Caco-2 (cell line): Measurements from ENCODE around the gene SMARCE1. TPM values are rescaled to one million over a fixed set of nuclear protein-coding genes. Genes with fewer than 3 reads are reported as not detected.
"Not testable (repeated sequence)": the region's sequence is repeated elsewhere in the genome, so short reads cannot be mapped to it uniquely, and the experiment has no call there.

ENCODE experiments used
- BruUV-seq: library from RNA; stranded (reverse); fragments of 400-500 nt; replicated peaks from 2 replicates; lab custom pipeline; 2021; lab: Mats Ljungman, UMichigan
- CTCF ChIA-PET: fragments of 300-600 bp; sonication (Branson Sonifier 250); formaldehyde crosslinking; loops from one replicate; lab custom pipeline; 2022; ENCODE audit warnings: antibody characterized with exemption; lab: Charles Lee
- POLR2A ChIA-PET: fragments of 300-600 bp; sonication (Branson Sonifier 250); formaldehyde crosslinking; loops from one replicate; lab custom pipeline; 2022; ENCODE audit warnings: antibody characterized with exemption; lab: Charles Lee
- DNase-seq, 2 experiments: peaks; one replicate each; pipeline versions ENCODE4 v3.0.0 to v3.0.0-alpha.2; 2020 to 2022
- H3K27me3 ChIP-seq: replicated peaks from 2 replicates; pipeline ENCODE4 v1.6.0; 2011; ENCODE audit warnings: low read length; ENCODE audit not compliant: control insufficient read depth, insufficient read depth
- H3K36me3 ChIP-seq: 2 replicates; pipeline ENCODE4 v1.5.1; 2011; ENCODE audit warnings: low read length; ENCODE audit not compliant: control insufficient read depth, insufficient read depth
- H3K4me1 ChIP-seq: fragments of 250-450 bp; sonication (Bioruptor Pico); 2 replicates; pipeline ENCODE4 v1.5.1; 2020; ENCODE audit warnings: mild to moderate bottlenecking
- H3K4me3 ChIP-seq: 2 replicates; pipeline ENCODE4 v1.5.1; 2011; ENCODE audit warnings: low read depth, mild to moderate bottlenecking, control low read depth, low read length
- H3K9me3 ChIP-seq: fragments of 250-450 bp; sonication (Bioruptor Pico); 2 replicates; pipeline ENCODE4 v1.5.1; 2020; ENCODE audit warnings: mild to moderate bottlenecking, moderate library complexity
- H3K27ac Mint-ChIP-seq: one replicate; pipeline ENCODE4 v1.8.0; 2022; ENCODE audit warnings: mixed read lengths; ENCODE audit not compliant: unreplicated experiment
- H3K27me3 Mint-ChIP-seq: one replicate; pipeline ENCODE4 v1.8.0; 2022; ENCODE audit warnings: mixed read lengths; ENCODE audit not compliant: insufficient read depth, unreplicated experiment
- H3K36me3 Mint-ChIP-seq: one replicate; pipeline ENCODE4 v1.8.0; 2022; ENCODE audit warnings: mild to moderate bottlenecking, mixed read lengths; ENCODE audit not compliant: insufficient read depth, unreplicated experiment
- H3K4me1 Mint-ChIP-seq: one replicate; pipeline ENCODE4 v1.8.0; 2022; ENCODE audit warnings: low read depth, mixed read lengths; ENCODE audit not compliant: unreplicated experiment
- H3K4me3 Mint-ChIP-seq: one replicate; pipeline ENCODE4 v1.8.0; 2022; ENCODE audit warnings: mild to moderate bottlenecking, moderate library complexity, mixed read lengths; ENCODE audit not compliant: unreplicated experiment
- H3K9me3 Mint-ChIP-seq: one replicate; pipeline ENCODE4 v1.8.0; 2022; ENCODE audit warnings: mixed read lengths; ENCODE audit not compliant: unreplicated experiment
- CTCF ChIP-seq, 2 experiments: fragments of 200-600 bp in 1 of 2; IDR thresholded peaks; 1 replicate in 1 of 2; 2 replicates in 1 of 2; pipeline versions ENCODE4 v1.5.1 to v1.8.0; 2011 to 2022; ENCODE audit warnings: antibody characterized with exemption in 1 of 2, control low read depth in 1 of 2, inconsistent platforms in 1 of 2, low read depth in 1 of 2, low read length in 1 of 2, mild to moderate bottlenecking in 1 of 2, moderate library complexity in 1 of 2; ENCODE audit not compliant: insufficient read depth in 1 of 2, severe bottlenecking in 1 of 2, unreplicated experiment in 1 of 2
- intact Hi-C: fragments of 100-400 bp; cut with micrococcal nuclease; formaldehyde crosslinking; loops from one replicate; pipeline ENCODE4 v1.10.0; 2022; ENCODE audit not compliant: unreplicated experiment
- total RNA-seq: library from RNA; stranded (reverse); gene quantifications from 2 replicates; pipeline ENCODE4 v1.2.3, GENCODE V29; 2022

Gene SMARCE1
- total RNA-seq, 1 experiment from 2014 or later: 126 TPM

GRCh38 chr17:40590742-40591141 lies 56.9 kb downstream of the SMARCE1 start:
- Mint-ChIP-seq H3K27me3 (peaks cover 3% of the 10 kb centered on the region), H3K27ac (no peak overlapping the region), H3K4me3 (no peak overlapping the region), H3K36me3 (no peaks in the 10 kb centered on the region), H3K9me3 (peaks cover 20% of the 10 kb centered on the region), H3K4me1 (no peaks in the 10 kb centered on the region)
- H3K4me1 ChIP-seq: no peaks in the 10 kb centered on the region
- no peaks in the 10 kb centered on the region for H3K9me3 ChIP-seq
- H3K4me3 ChIP-seq: no peak overlapping the region
- intact Hi-C loops: no loop called here
- CTCF ChIA-PET: no interaction called here
- no peak for TF ChIP-seq CTCF (IDR thresholded peaks at IDR 0.05; ENCODE audit: insufficient read depth in 1 of 2, low read depth in 1 of 2, low read length in 1 of 2, severe bottlenecking in 1 of 2, unreplicated experiment in 1 of 2)
- H3K36me3 ChIP-seq: no peaks in the 10 kb centered on the region
- POLR2A ChIA-PET: no interaction called here
- no peaks in the 10 kb centered on the region for H3K27me3 ChIP-seq
- no peak for DNase-seq
- no TSS peak for BruUV-seq

GRCh38 chr17:40588552-40588951 lies 59.1 kb downstream of the SMARCE1 start:
- Histone ChIP-seq H3K9me3 (no peaks in the 10 kb centered on the region), H3K4me1 (no peaks in the 10 kb centered on the region), H3K36me3 (no peaks in the 10 kb centered on the region), H3K4me3 (no peak overlapping the region), H3K27me3 (no peaks in the 10 kb centered on the region)
- no peak for DNase-seq
- no peaks in the 10 kb centered on the region for H3K4me1 Mint-ChIP-seq
- H3K36me3 Mint-ChIP-seq: no peaks in the 10 kb centered on the region
- H3K27me3 Mint-ChIP-seq: peaks cover 3% of the 10 kb centered on the region
- intact Hi-C loops: no loop called here
- POLR2A ChIA-PET: interaction anchor here (0.6 kb wide), 1 partner anchor 27 kb away, joined by 5 read pairs; no protein-coding TSS in a partner anchor
- no TSS peak for BruUV-seq
- H3K9me3 Mint-ChIP-seq: peaks cover 29% of the 10 kb centered on the region
- TF ChIP-seq CTCF (IDR thresholded peaks at IDR 0.05; ENCODE audit: insufficient read depth in 1 of 2, low read depth in 1 of 2, low read length in 1 of 2, severe bottlenecking in 1 of 2, unreplicated experiment in 1 of 2): no peak
- no peak overlapping the region for H3K4me3 Mint-ChIP-seq
- H3K27ac Mint-ChIP-seq: no peak overlapping the region
- CTCF ChIA-PET: no interaction called here

- H3K9me3 Mint-ChIP-seq: peaks cover 29% of the 10 kb centered on the region
- H3K27ac Mint-ChIP-seq, intact Hi-C loops, H3K4me1 Mint-ChIP-seq, H3K9me3 ChIP-seq, BruUV-seq, H3K36me3 Mint-ChIP-seq, H3K4me3 Mint-ChIP-seq, DNase-seq, H3K4me1 ChIP-seq, H3K4me3 ChIP-seq, H3K27me3 ChIP-seq, H3K27me3 Mint-ChIP-seq, H3K36me3 ChIP-seq, CTCF ChIA-PET: not testable (repeated sequence)
- POLR2A ChIA-PET: interaction anchor here (0.6 kb wide), 1 partner anchor 1302 kb away, joined by 6 read pairs; no protein-coding TSS in a partner anchor
These were observed 61.4 kb downstream of the SMARCE1 start for GRCh38 chr17:40586264-40586663.

GRCh38 chr17:40584950-40585349 lies 62.7 kb downstream of the SMARCE1 start:
- H3K27me3 ChIP-seq, H3K4me3 ChIP-seq, DNase-seq, H3K4me1 ChIP-seq, H3K36me3 ChIP-seq, H3K4me3 Mint-ChIP-seq, H3K27me3 Mint-ChIP-seq, H3K27ac Mint-ChIP-seq, H3K9me3 ChIP-seq, H3K36me3 Mint-ChIP-seq, H3K4me1 Mint-ChIP-seq, intact Hi-C loops, BruUV-seq, POLR2A ChIA-PET, CTCF ChIA-PET: not testable (repeated sequence)
- peaks cover 24% of the 10 kb centered on the region for H3K9me3 Mint-ChIP-seq
